ENCODE data around the gene BCL11B.

Gene BCL11B

DNA sequence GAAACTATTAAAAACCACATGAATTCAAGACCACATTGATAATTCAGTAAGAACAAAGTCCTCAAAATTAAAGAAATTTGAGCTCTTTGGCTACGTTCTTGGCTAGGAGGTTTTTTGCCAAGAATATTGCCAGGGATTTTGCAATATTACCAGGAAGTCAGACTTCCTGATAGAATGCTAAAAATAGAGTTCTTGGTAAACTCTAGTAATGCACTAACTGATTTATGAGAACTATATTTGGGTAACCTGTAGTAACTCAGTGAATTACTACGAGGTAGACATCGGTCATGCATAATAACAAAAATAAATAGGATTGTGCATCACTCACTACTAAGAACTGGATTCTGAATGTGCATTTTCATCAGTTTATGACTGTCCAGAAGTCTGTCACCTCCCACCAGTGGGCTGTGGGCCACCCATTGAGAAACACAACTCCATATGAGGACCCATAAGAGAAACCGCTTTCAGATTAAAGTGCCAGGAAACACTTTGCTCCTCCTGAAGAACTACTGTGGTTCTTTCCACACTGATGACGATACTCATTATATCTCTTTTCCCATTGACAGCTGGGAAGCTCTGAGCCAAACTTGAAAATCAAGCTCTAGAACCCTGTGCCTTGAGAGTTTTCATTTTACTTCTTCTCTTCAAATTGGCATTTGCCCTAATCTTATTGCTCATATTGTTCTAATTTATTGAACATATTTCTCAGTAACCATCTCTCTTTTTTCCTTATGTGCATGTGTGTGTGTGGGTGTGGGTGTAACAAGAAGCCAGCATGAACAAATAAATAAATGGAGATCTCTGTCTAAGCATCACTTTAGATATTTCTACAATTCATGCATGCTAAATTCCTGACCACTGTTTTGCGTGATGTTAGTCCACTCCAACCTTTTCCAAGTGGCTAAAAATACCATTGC, 116.6 kb downstream of the BCL11B start:
- DNase-seq = no peak

- DNase-seq = no peak
Measured at GRCh38 chr14:99150236-99150635, 121.8 kb downstream of the BCL11B start.

DNA sequence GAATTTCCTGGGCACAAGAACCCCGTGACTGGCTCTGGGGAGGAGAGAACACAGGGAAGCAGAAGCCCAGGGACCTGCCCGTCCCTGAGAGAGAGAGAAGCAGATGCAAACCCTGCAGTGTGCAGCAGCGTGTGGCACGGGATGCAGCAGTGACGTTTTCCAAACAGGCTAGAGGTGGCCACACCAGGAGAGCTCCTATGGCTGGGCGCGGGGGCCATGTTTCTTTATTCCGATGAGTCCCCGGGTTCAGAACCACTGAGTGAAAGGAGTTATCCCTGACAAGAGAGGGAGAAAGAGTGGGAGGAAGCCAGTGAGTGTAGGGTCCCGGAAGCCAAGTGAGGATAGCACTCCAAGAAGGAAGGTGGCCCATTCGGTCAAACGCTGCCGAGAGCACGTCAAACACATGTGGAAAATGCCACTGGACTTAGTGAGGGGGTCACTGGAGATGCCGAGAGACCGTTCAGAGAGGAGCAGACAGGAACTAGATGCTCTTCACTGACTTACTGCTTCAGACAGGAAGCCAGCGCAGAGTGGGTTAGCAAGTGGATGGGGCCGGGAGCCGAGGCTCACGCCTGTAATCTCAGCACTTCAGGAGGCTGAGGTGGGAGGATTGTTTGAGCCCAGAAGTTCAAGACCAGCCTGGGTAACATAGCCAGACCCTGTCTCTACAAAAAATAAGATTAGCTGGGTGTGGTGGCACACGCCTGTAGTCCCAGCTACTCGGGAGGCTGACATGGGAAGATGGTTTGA, 123.0 kb downstream of the BCL11B start:
- DNase-seq = no peak

DNA sequence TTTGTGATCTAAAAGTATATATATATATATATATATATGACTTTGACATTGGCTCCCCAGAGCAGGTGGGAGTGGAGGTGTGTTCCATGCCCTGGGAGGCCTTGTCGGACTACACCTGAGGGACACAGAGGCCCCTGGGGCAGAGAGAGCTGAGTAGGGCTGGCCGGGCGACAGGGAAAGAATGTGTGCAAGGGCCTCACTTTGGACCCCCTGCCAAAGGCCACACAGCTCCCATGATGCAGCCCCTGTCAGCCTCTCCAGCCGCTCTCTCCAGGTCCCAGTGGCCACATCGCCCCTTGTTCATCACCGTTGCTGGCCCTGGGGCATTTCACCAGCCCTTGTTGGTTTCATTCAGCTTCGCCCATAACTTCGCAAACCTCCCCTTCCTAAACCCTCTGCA, 123.9 kb downstream of the BCL11B start:
- DNase-seq = no peak

GRCh38 chr14:99147366-99147740, 124.6 kb downstream of the BCL11B start:
- DNase-seq = no peak

GRCh38 chr14:99146616-99147365, 125.2 kb downstream of the BCL11B start:
- no peak for DNase-seq

- no peak for DNase-seq
Measured at GRCh38 chr14:99145307-99145706, 126.7 kb downstream of the BCL11B start.

DNA sequence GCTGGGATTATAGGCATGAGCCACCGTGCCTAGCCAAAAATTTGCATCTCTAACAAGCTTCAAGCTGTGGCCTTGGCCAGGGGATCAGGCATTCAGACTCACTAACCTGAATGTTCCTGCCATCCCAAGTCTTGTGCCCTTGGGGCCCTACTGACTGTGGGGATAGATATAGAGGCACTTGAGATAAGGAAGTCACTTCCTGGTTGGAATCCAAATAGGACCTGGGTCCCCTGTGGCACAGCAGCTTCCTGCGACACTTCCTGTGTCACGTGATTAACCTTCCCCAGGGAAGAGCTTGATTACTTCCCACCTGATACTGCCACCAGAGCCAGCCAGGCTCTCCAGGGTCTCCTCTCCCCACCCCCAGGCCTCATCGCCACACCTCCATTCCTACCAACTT, 128.2 kb downstream of the BCL11B start:
- DNase-seq = no peak

GRCh38 chr14:99143126-99143525, 128.9 kb downstream of the BCL11B start:
- DNase-seq = no peak

DNA sequence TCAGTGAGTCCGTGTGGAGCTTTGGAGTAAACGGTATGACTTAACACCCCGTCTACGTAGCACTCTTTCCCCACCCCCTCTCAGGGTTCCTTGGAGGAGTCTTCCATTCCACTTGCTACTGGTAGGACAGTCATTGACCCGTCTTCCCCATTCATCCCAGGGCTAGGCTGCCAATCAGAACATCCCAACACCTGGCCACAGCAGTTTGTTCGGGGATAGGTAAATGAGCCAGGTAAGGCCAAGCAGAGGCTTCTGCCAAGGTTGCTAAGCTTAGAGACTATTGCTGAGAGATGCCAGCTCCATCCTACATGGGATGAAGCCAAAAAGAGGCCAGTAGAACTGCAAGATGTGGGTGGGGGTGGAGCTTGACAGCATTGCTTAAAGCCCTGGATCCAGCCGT, 130.8 kb downstream of the BCL11B start:
- DNase-seq = no peak

DNA sequence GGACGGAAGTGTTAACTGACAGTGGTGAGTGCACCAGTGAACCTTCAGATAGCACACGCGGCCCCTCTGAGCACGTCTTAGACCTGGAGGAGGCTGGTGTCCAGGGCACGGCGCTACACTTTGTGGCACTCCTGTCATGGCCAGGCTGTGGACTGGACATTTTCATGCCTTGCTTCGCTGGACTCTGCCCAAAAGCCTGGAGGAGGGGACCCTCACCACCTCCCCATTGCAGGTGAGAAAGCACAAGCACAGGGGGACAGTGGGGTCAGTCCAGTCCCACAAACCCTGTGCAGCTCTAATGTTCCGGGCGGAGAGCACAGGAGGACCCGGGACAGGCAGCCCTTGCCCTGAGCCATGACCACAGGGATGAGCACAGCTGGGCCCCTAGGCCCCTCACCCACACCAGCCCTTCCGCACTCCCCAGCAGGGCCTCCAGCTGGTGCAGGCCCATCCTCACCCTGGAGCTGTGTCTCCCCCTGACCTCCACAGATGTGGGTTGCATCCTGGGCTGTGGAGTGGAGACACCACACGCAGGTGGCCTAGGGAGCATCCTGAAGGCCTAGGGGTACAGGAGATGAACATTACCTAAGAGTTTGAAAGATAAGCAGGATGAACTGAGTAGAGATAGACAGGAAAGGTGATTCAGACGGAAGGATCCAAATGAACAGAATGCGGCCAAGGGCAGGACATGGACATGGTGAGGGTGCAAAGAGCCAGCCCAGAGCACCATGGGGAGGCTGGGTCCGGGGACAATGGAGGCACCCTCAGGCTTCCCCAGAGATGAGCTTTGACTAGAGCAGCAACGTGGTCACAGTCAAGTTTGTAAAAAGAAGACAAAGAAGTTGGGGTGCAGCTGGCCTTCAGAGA, 132.8 kb downstream of the BCL11B start:
- DNase-seq = no peak

- no peak for DNase-seq
Measured at GRCh38 chr14:99137913-99138571, 134.0 kb downstream of the BCL11B start.

DNA sequence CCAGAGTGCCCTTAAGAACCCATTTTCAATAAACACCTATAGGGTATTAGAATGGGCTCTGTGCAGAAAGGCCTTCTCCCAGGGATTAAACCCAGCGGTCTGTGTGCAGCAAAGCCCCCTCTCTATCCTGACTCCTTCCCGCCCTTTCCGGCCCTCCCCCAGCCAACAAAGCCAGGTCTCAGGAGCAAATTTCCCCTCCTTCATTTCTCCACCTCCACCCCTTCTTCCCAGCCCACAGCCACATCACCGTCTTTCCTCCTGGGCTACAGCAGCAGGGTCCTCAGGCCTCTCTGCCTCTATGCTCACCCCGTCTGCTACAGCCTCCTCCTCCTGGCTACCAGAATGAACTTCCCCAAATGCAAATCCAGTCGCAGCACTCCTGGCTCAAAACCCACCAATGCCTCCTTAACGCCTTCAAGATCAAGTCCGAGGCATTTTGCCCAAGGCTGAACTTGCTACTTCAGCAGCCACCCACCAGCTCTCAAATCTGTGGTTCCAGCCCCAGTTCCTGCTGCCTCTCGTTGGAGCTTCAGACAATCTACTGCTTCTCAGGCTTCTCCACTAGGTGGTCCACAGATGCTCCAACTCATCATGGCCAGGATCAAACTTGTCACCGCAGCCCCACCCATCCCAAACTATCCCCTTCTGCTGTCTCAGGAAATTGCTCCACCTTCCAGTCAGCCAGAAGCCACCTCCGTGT, 134.8 kb downstream of the BCL11B start:
- no peak for DNase-seq

DNA sequence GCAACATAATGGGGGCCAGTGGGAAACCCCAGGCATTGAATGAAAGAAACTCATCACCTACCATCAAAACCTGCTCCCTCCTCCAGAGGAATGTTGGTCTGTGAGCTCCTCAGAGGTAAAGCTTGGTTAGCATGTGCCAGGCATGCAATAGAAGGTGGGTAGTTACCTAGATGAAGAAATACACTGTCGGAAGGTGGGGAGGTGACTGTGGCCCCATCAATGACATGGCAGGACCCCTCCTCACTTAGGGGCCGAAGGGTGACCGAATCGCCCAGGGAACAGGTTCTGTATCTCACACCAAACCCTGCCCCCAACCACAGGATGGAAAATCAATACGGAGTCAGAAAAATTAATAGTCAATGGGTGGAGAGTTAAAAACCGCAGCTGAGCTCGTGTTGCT, 135.6 kb downstream of the BCL11B start:
- DNase-seq = no peak

DNA sequence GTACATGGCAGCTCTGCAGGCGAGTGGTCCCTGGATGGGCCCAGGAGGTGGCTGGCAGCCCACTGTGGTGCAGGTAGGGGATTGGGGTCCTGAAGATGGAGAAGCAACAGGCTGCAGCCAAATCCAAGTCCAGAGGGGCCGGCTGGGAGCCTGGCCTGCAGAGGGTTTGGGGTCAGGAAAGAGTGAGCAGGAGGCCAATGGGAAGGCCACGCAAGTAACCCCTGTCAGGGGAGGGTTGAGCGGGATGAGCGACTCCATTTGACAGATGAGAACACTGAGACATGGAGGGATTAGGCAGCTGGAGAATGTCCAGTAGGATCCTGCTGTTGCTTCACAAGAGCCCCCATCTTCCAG, 136.0 kb downstream of the BCL11B start:
- no peak for DNase-seq

DNA sequence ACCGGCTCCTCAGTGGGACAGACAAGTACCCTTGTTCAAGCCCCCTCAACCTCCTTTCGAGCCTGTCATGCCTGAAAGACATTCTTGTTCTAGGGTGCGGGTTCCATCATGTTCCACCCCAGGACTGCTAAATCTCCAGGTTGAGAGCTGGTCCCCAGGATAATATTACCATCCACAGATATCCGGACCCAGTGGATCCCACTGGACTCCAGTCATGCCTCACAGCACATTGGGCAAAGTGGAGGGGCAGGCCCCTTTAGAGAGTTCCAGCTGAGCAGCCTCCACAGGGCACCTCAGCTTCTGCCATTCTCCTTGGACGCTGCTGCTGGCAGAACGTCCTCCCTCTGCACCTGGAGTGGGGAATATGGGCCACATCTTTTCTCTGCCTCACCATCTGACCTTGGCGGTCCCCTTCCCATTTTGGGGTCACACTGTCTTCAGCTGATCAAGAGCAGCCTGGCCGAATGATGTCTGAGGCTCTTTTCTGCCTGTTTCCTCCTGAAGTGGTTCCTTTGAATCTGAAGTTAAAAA, 137.4 kb downstream of the BCL11B start:
- no peak for DNase-seq

GRCh38 chr14:99133636-99134515, 138.1 kb downstream of the BCL11B start:
- DNase-seq = no peak

DNA sequence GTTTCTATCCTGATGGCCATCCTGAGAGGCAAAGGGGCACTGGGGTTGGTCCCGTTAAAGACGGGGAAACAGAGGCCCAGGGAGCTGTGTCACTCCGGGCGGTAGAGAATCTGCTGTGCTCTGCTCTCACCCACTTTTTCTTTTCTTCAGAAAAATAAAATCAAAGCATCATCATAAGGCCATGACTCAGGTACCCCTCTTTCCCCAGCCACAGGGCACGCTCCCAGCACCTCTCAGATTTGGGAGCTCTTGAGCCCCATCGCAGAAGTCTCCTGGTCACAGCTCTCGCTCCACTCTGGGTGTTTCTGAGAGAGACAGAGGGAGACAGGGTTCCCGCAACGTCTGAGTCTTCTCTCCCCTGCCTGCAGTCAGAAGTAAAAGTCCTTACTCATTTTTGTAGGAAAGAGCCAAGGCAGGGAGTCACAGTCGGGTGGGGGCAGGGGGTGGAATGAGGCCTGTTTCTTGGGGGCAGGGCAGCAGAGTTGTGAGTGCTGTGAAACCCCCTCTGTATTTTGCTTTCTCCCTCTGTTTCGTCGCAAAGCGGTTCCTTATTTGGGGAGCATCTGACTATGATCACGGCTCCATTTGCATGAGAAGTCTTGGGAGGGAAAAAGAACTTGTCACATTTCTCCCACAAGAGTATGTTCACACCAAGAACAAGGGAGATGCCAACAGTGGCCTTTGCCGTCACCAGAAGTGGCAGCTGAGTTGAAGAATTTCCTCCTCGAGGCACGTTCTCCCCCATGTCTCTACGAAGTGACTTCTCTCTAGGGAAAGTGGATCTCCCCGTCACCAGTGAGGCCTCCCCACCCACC, 139.0 kb downstream of the BCL11B start:
- DNase-seq = no peak

GRCh38 chr14:99131632-99132271, 140.2 kb downstream of the BCL11B start:
- DNase-seq = no peak

Measured in CD4-positive, alpha-beta T cell treated with Interleukin-15 for 1 hour (primary cell).